OCI-LY3 (cell line): ENCODE measurements around the gene SOX18.
"Not testable (repeated sequence)": the region's sequence is repeated elsewhere in the genome, so short reads cannot be mapped to it uniquely, and the experiment has no call there.

Source experiments
- EZH2phosphoT487 ChIP-seq: fragments of 200-600 bp; shearing (Covaris generic); IDR thresholded peaks from 2 replicates; pipeline ENCODE4 v1.6.1; 2018; ENCODE audit warnings: antibody characterized with exemption, mixed run types, low read depth
- TF ChIP-seq, protein P1 (sequence below): fragments of 200-600, 300-600 bp; sonication (generic); IDR thresholded peaks from 2 replicates; pipeline ENCODE4 v1.5.1; 2014; ENCODE audit warnings: antibody characterized with exemption, low read length, low read depth

DNA sequence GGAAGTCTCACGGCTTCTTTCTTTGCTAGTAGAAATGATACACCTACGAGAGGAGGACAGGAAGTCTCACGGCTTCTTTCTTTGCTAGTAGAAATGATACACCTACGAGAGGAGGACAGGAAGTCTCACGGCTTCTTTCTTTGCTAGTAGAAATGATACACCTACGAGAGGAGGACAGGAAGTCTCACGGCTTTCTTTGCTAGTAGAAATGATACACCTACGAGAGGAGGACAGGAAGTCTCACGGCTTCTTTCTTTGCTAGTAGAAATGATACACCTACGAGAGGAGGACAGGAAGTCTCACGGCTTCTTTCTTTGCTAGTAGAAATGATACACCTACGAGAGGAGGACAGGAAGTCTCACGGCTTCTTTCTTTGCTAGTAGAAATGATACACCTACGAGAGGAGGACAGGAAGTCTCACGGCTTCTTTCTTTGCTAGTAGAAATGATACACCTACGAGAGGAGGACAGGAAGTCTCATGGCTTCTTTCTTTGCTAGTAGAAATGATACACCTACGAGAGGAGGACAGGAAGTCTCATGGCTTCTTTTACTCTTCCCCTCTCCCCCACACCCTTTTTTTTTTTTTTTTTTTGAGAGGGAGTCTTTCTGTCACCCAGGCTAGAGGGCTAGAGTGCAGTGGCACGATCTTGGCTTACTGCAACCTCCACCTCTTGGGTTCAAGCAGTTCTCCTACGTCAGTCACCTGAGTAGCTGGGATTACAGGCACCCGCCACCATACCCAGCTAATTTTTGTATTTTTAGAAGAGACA lies 36.9 kb downstream of the SOX18 start:
- TF ChIP-seq, protein P1, sequence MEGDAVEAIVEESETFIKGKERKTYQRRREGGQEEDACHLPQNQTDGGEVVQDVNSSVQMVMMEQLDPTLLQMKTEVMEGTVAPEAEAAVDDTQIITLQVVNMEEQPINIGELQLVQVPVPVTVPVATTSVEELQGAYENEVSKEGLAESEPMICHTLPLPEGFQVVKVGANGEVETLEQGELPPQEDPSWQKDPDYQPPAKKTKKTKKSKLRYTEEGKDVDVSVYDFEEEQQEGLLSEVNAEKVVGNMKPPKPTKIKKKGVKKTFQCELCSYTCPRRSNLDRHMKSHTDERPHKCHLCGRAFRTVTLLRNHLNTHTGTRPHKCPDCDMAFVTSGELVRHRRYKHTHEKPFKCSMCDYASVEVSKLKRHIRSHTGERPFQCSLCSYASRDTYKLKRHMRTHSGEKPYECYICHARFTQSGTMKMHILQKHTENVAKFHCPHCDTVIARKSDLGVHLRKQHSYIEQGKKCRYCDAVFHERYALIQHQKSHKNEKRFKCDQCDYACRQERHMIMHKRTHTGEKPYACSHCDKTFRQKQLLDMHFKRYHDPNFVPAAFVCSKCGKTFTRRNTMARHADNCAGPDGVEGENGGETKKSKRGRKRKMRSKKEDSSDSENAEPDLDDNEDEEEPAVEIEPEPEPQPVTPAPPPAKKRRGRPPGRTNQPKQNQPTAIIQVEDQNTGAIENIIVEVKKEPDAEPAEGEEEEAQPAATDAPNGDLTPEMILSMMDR, result not testable (repeated sequence)
- not testable (repeated sequence) for TF ChIP-seq EZH2phosphoT487
